Ectodermal cell (in vitro differentiated cells): Measurements from ENCODE around the gene FAF1.
"Not testable (repeated sequence)": the region's sequence is repeated elsewhere in the genome, so short reads cannot be mapped to it uniquely, and the experiment has no call there.

Experiments
- H3K27ac ChIP-seq: 2 replicates; pipeline ENCODE4 v1.7.0; 2013; ENCODE audit warnings: mild to moderate bottlenecking, low read depth, low read length; ENCODE audit not compliant: insufficient read depth, poor library complexity, severe bottlenecking
- H3K27me3 ChIP-seq: 2 replicates; pipeline ENCODE4 v1.7.0; 2013; ENCODE audit warnings: mild to moderate bottlenecking, low read length; ENCODE audit not compliant: insufficient read depth, control insufficient read depth, poor library complexity, severe bottlenecking
- H3K36me3 ChIP-seq: one replicate; pipeline ENCODE4 v1.7.0; 2013; ENCODE audit warnings: low read length; ENCODE audit not compliant: control insufficient read depth, insufficient read depth
- H3K4me1 ChIP-seq: one replicate; pipeline ENCODE4 v1.7.0; 2013; ENCODE audit warnings: low read length; ENCODE audit not compliant: control insufficient read depth, insufficient read depth
- H3K4me3 ChIP-seq: 2 replicates; pipeline ENCODE4 v1.7.0; 2013; ENCODE audit warnings: low read depth, low read length, control low read depth; ENCODE audit not compliant: insufficient read depth
- H3K9me3 ChIP-seq: 2 replicates; pipeline ENCODE4 v1.7.0; 2013; ENCODE audit warnings: mild to moderate bottlenecking, low read length, moderate library complexity; ENCODE audit not compliant: control insufficient read depth
- WGBS, 2 experiments: methylation state at CpG; one replicate each; pipeline ENCODE4 v1.1.7; 2013; ENCODE audit warnings: missing lambda C conversion rate in 2 of 2; 5-methylcytosine and 5-hydroxymethylcytosine counted together

FAF1 gene

DNA sequence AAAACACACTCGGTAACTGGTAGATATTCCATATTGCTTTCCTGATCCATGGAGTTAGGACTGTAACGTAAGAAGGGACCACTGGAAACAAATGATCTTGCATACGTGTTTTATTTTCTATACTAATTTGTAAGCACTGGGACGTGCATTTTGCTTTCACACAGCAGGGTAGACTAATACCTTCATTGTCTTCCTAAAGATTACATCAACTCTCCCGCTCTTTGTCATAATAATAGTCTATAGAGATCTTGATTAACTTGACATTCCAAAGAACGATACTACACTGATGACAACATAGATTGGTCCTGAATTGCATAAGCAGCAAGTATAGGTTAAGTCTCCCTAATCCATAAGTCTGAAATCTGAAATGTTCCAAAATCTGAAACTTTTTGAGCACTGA lies 166.5 kb downstream of the FAF1 start:
- peaks cover 3% of the 10 kb centered on the region for H3K4me1 ChIP-seq
- H3K4me3 ChIP-seq: no peak overlapping the region
- no peaks in the 10 kb centered on the region for H3K27me3 ChIP-seq
- 72 to 86% methylated on average over 5 to 6 of the region's 6 CpGs for WGBS, 2 experiments
- H3K36me3 ChIP-seq: no peaks in the 10 kb centered on the region
- no peak overlapping the region for H3K27ac ChIP-seq
- no peaks in the 10 kb centered on the region for H3K9me3 ChIP-seq

DNA sequence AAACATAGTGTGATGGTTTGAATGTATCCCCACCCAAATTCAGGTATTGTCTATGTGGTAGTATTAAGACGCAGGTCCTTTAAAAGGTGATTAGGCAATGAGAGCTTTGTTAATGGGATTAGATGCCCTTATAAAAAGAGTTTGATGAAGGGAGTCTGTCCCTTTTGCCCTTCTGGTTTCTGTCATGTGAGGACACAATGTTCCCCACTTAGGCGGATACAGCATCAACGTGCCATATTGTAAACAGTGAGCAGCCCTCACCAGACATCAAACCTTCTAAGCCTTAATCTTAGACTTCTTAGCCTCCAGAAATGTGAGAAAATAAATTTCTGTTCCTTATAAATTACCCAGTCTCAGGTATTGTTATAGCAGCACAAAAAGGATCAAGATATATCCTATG lies 172.8 kb downstream of the FAF1 start:
- H3K27me3 ChIP-seq: no peaks in the 10 kb centered on the region
- 90 to 93% methylated on average over 3 of the region's 3 CpGs for WGBS, 2 experiments
- H3K27ac ChIP-seq: no peak overlapping the region
- H3K36me3 ChIP-seq: no peaks in the 10 kb centered on the region
- peaks cover 3% of the 10 kb centered on the region for H3K4me1 ChIP-seq
- H3K4me3 ChIP-seq: no peak overlapping the region
- H3K9me3 ChIP-seq: no peaks in the 10 kb centered on the region

DNA sequence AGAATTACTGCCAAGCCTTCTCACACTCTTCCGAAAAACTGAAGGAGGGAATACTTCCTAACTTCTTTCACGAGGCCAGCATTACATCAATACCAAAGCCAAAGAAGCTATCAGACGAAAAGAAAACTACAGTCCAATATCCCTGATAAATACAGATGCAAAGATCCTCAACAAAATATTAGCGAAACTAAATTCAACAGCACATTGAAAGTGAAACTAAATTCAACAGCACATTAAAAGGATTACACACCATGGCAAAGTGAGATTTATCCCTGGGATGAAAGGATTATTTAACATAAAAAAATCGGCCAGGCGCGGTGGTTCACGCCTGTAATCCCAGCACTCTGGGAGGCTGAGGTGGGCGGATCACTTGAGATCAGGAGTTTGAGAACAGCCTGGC lies 176.8 kb downstream of the FAF1 start:
- no peak overlapping the region for H3K4me3 ChIP-seq

DNA sequence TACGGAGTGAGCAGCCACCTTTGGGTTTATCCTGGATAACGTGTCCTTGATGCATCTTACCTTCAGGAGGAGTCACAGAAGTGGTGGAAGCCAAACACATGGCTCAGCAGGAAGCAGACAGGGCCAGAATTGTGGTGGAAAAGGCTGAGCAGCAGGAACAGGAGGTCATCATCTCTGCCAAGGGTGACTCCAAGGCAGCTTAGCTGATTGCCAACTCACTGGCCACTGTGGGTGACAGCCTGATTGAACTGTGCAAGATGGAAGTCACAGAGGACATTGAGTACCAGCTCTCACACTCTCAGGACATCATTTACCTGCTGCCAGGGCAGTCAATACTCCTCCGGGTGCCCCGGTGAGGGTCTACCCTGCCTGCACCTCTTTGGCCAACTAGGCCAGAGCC lies 179.3 kb downstream of the FAF1 start:
- H3K36me3 ChIP-seq: no peaks in the 10 kb centered on the region
- H3K9me3 ChIP-seq: no peaks in the 10 kb centered on the region
- no peak overlapping the region for H3K27ac ChIP-seq
- H3K4me1 ChIP-seq: no peaks in the 10 kb centered on the region
- no peaks in the 10 kb centered on the region for H3K27me3 ChIP-seq
- WGBS, 2 experiments: 96 to 97% methylated on average over 4 of the region's 4 CpGs
- H3K4me3 ChIP-seq: no peak overlapping the region

More for the DNA sequence above, 176.8 kb downstream of the FAF1 start:
- Histone ChIP-seq H3K27me3 (no peaks in the 10 kb centered on the region), H3K36me3 (no peaks in the 10 kb centered on the region), H3K27ac (no peak overlapping the region), H3K4me1 (no peaks in the 10 kb centered on the region), H3K9me3 (no peaks in the 10 kb centered on the region)
- 94 to 96% methylated on average over 9 of the region's 9 CpGs for WGBS, 2 experiments

DNA sequence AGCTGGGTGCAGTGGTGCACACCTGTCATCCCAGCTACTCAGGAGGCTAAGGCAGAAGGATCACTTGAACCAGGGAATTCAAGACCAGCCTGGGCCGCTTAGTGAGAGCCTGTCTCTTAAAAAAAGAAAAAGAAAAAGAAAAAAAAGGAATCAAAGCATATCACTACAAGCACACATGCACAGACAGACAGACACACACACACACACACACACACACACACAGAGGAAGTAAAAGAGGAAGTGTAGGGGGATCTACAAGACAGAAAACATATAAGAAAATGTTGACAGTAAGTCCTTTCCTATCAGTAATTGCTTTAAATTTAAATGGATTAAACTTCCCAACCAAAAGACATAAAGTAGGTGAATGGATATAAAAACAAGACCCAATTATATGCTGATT lies 180.3 kb downstream of the FAF1 start:
- Histone ChIP-seq H3K36me3 (no peaks in the 10 kb centered on the region), H3K4me1 (no peaks in the 10 kb centered on the region), H3K27ac (no peak overlapping the region), H3K9me3 (no peaks in the 10 kb centered on the region), H3K27me3 (no peaks in the 10 kb centered on the region), H3K4me3 (no peak overlapping the region)
- 70 to 83% methylated on average over 1 of the region's 1 CpG for WGBS, 2 experiments

DNA sequence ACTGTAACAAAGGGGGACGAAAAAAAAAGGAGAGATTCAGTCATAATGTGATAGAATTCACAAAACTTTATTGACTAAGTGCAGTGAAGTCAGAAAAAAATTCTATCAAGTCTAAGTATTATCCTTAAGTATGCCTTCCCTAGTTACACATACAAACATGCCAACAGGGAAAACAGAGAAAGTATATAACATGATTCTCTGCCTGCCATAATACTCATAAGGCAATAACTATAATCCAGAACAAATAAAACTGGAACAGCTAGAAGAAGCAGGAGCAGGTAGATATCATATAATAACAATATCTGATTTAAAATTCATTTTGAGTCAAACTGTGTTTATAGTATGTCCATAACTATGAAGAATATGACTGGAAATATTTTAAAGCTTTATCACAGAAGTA lies 184.3 kb downstream of the FAF1 start:
- H3K4me3 ChIP-seq: no peak overlapping the region
- no peak overlapping the region for H3K27ac ChIP-seq
- 90 to 100% methylated on average over 1 of the region's 1 CpG for WGBS, 2 experiments
- H3K36me3 ChIP-seq: no peaks in the 10 kb centered on the region
- H3K4me1 ChIP-seq: no peaks in the 10 kb centered on the region
- no peaks in the 10 kb centered on the region for H3K27me3 ChIP-seq
- H3K9me3 ChIP-seq: no peaks in the 10 kb centered on the region

DNA sequence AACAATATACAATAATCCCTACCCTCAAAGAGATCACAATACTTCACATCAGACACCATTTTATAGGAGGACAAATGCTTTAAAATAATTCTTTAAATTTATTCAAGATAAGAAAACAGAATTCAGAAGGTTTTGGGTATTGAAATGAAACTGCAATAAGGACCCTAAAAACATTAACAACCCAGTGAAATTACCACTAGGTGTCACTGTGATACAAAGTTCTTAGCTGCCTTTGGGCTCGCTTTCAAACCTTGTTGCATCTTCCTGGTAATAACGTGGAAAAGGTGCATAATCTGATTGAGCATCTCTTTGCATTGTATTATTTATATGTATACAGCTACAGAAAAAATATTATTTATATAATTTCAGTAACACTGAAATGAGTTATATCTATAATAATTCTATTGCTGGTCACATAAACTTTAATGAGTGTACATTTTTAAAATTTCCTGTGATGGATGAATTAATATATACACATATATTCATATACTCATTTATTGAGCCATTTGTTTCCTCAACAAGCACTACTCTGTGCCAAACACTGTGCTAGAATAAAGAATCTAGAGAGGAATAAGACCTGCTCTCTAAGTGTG lies 185.2 kb downstream of the FAF1 start:
- Histone ChIP-seq H3K27me3 (no peaks in the 10 kb centered on the region), H3K27ac (no peak overlapping the region), H3K4me1 (no peaks in the 10 kb centered on the region), H3K4me3 (no peak overlapping the region), H3K9me3 (no peaks in the 10 kb centered on the region), H3K36me3 (no peaks in the 10 kb centered on the region)
- 25 to 60% methylated on average over 1 of the region's 2 CpGs for WGBS, 2 experiments

DNA sequence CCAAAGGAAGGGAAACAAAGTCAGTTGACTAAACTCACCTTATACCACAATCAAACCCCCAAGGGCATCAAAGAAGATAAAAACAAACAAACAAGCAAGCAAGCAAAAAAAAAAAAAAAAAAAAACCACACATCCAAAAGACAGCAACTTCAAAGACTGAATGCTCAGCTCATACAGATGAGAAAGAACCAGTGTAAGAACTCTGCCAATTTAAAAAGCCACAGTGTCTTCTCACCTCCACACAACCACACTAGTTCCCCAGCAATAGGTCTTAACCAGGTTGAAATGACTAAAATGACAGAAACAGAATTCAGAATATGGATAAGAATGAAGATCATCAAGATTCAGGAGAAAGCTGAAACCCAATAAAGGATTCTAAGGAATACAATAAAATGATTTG lies 193.4 kb downstream of the FAF1 start:
- no peak overlapping the region for H3K4me3 ChIP-seq
- no peaks in the 10 kb centered on the region for H3K4me1 ChIP-seq
- H3K9me3 ChIP-seq: no peaks in the 10 kb centered on the region
- H3K27me3 ChIP-seq: no peaks in the 10 kb centered on the region
- H3K36me3 ChIP-seq: no peaks in the 10 kb centered on the region
- no peak overlapping the region for H3K27ac ChIP-seq

DNA sequence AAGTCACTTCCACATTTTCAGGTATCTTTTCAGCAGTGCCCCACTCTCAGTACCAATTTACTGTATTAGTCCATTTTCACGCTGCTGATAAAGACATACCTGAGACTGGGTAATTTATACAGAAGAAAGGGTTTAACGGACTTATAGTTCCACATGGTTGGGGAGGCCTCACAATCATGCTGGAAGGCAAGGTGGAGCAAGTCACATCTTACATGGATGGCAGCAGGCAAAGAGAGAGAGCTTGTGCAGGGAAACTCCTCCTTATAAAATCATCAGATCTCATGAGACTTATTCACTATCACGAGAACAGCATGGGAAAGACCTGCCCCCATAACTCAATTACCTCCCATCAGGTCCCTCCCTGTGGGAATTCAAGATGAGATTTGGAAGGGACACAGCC lies 203.5 kb downstream of the FAF1 start:
- not testable (repeated sequence) for H3K36me3 ChIP-seq, H3K4me3 ChIP-seq, H3K27ac ChIP-seq, H3K9me3 ChIP-seq, H3K27me3 ChIP-seq, H3K4me1 ChIP-seq
- WGBS, 2 experiments: 92 to 95% methylated on average over 3 of the region's 3 CpGs

DNA sequence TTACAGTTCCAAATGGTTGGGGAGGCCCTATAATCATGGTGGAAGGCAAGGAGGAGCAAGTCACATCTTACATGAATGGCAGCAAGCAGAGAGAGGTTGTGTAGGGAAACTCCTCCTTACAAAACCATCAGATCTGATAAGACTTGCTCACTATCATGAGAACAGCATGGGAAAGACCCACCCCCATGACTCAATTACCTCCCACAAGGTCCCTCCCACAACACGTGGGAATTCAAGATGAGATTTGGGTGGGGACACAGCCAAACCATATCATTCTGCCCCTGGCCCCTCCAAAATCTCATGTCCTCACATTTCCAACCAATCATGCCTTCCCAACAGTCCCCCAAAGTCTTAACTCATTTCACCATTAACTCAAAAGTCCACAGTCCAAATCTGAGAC lies 205.3 kb downstream of the FAF1 start:
- 81 to 85% methylated on average over 1 of the region's 1 CpG for WGBS, 2 experiments
- H3K4me3 ChIP-seq, H3K9me3 ChIP-seq, H3K36me3 ChIP-seq, H3K4me1 ChIP-seq, H3K27me3 ChIP-seq, H3K27ac ChIP-seq: not testable (repeated sequence)

DNA sequence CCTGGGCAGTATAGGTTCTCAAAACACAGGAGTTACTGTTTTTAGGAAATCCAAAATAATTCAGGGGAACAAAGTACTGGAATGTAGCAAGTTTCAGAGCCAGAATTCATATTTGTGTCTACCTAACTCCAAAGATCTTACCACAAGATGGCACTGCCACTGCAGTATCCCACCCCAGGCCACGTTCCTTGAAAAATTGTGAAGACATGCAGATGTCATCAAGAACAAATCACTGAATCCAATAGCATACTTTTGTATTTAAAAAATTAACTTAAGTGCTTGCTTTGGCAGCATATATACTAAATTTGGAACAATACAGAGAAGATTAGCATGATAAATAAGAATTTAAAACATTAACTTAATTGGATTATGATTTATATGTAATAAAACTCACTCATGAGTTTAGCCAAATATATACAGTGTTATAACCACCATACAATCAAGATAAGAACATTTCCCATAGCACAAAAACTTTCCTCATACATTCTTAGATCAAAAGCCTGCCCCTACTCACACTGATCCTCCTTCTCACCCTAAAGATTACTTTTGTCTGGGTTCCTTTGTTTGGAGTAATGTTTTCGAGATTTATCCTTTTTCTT lies 209.9 kb downstream of the FAF1 start:
- no peaks in the 10 kb centered on the region for H3K9me3 ChIP-seq
- H3K27ac ChIP-seq: no peak overlapping the region
- H3K4me3 ChIP-seq: no peak overlapping the region
- H3K4me1 ChIP-seq: no peaks in the 10 kb centered on the region
- no peaks in the 10 kb centered on the region for H3K27me3 ChIP-seq
- WGBS, 2 experiments: 25 to 70% methylated on average over 1 to 2 of the region's 2 CpGs
- H3K36me3 ChIP-seq: no peaks in the 10 kb centered on the region
